Activated CD8-positive, alpha-beta memory T cell treated with anti-CD3 and anti-CD28 coated beads for 24 hours (primary cell): ENCODE results near the gene GFER.
A peak's percentile ranks its signal among the peaks of the same experiment; 100 is the strongest.

Experiments used
- DNase-seq: peaks from one replicate; pipeline ENCODE4 v3.0.0-alpha.2; 2020

GFER gene

DNA sequence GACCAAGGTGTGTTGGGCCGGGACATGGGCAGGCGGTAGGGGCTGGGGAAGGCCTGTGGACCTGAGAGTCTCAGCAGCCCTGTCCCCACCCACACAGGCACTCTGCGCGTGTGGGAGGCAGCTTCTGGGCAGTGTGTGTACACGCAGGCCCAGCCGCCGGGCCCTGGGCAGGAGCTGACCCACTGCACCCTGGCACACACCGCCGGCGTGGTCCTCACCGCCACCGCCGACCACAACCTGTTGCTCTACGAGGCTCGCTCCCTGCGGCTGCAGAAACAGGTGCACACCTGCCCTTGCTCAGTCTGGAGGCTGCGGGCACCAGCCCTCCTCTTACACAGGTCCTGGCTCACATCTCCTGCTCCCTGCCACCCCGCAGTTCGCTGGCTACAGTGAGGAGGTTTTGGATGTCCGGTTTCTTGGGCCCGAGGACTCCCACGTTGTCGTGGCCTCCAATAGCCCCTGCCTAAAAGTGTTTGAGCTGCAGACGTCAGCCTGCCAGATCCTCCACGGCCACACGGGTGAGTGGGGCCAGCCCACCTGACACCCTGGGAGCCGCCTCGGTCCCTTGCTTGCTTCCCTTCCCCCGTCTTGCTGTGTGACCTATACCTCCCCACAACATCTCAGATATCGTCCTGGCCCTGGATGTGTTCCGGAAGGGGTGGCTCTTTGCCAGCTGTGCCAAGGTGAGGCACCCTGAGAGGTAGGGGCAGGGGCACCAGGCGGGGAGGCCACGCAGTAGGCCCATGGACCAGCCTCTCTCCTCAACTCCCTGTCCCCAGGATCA lies 8.4 kb upstream of the GFER start:
- DNase-seq: no peak

- DNase-seq: no peak
Observed at GRCh38 chr16:1976216-1976520, 7.8 kb upstream of the GFER start.

GRCh38 chr16:1976951-1977874 lies 6.8 kb upstream of the GFER start:
- DNase-seq: no peak

DNA sequence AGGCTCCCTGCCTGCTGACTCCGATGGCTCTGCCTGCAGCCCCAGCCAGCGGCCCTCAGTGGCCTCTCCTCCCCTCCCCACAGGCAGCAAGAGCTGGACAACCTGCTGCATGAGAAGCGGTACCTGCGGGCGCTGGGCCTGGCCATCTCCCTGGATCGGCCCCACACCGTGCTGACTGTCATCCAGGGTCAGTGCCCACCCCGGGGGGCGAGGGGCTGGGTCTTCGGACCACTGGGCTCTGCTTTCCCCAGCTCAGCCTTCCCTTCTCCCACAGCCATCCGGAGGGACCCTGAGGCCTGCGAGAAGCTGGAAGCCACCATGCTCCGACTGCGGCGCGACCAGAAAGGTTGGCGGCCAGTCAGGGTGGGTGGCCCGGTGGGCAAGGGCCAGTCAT lies 6.1 kb upstream of the GFER start:
- DNase-seq: no peak

GRCh38 chr16:1978476-1979120 lies 5.4 kb upstream of the GFER start:
- DNase-seq: no peak

DNA sequence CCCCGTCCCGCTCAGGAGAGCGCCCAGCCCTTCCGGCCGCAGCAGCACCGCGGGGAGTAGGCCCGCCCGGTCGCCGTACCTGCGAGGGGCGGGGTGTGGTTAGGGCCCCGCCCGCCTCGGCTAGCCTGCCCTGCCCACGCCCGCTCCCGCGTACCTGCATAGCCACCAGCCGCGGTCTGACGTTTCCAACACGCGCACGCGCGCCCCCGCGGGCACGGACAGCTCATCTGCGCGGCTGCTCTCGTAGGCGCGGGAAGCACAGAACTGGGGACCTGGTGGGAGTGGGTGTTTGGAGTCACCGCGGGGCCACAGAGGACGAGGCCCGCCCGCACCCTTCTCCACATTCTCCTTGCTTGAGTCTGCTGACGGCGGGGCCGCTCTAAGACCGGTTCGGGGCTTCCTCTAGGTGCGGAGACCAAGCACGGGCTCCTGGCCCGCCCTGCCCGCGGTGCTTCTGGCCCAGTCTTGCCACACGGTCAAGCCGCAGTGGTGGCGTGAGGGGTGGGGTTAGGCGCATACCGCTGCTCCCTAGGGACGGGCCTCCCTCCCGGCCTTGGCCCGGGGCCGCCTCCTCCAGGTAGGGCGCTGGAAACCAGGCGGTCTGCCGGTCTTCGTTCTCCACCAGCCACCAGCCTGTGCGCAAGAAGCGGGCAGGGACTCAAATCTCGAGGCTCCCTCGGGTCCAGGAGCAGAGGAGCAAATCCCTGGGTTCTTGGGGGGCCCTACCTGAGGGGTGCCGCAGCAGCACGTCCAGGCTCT lies 4.5 kb upstream of the GFER start:
- peak; percentile 74 for DNase-seq

DNA sequence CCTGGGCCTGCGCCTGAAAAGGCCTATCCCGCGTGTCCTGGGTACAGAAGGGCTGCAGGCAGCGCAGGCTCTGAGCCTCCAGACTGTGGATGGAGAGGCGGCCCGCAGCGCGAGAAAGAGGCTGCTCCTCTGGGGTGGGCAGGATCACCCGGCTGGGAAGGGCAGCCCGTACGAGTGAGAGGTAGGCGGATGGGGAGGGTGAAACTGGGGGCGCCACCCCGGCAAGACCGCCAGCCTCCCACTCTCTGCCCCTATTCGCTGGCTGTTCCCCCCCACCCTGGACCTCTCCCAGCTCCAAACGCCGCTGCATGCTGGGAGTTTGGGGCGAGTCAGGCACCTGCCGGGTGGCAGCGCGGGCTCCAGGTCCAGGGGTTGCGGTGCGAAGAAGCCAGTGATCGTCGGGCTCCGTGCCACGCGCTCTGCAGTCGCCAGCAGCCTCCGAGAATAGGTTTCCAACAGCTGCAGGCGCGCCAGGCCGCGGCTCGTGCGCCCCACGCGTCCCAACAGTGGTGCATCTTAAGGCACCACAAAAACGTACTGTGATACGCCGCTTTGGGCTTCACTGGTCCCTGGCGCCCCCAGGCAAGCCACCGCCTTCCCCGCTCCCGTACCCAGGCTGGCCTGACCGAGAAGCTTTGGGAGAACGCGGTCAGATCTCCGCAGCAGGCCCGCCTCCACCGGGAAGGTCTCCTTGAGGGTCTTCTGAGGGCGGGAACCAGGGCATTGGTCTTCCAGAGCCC lies 3.8 kb upstream of the GFER start:
- DNase-seq: no peak

- DNase-seq: no peak
Observed at GRCh38 chr16:1980770-1981087, 3.3 kb upstream of the GFER start.

DNA sequence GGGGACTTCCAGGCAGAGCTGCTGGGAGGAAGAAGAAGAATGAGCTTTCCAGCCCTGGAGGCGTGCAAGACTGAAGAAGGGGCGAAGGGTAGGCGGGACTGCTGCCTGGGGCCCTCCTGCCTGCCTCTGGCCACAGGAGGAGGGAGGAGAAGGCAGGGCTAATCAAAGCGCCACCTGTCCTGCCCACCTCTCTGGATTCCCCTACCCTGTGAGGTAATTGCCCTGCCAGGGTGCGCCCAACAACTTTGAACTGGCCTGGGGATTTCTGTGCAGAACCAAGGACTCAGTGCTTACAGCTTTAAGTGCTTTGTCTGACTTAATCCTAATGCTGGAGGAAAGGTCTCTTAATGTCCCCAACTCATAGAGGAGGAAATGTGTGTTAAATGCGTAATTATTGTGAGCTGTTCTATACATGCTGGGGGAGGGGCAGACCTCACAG lies 2.6 kb upstream of the GFER start, which contains the start of gene NOXO1:
NOXO1 (minus strand) TSS at position 72 of the 439 bp plus-strand sequence. CDS start 290 bp downstream, outside the sequence.
- DNase-seq: no peak

GRCh38 chr16:1982013-1982433 lies 2.0 kb upstream of the GFER start:
- no peak for DNase-seq

- no peak for DNase-seq
Observed at GRCh38 chr16:1982991-1983543, 926 bp upstream of the GFER start.

DNA sequence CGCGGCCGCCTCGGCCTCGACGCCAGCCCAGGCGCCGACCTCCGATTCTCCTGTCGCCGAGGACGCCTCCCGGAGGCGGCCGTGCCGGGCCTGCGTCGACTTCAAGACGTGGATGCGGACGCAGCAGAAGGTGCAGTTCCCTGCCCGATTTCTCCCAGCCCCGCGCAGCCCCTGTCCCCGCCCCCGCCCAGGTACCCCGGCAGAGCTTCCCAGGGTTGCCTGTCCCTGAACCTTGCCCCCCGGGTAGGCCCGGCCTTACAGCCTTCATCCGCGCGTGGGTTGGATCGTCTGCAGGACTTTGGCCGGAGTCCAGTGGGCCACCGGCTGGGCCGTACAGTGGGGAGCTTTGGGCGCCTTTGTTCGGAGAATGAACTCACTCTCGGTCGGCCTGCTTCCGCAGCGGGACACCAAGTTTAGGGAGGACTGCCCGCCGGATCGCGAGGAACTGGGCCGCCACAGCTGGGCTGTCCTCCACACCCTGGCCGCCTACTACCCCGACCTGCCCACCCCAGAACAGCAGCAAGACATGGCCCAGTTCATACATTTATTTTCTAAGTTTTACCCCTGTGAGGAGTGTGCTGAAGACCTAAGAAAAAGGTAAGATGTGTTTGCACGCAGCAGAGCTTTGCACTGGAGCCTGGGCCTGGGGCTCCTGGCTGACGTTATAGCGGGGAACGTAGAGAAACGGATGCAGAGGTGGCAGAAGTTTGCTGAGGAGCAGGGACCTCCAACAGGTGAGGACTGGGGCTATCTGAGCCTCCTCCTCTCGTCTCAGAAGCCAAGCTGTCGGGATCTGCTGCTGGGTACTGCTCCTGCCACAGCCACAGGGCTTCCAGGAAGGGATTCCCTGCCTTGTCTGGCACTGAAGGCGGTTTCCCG lies 593 bp downstream of the GFER start:
- DNase-seq: peak; percentile 76

- DNase-seq: no peak
Observed at GRCh38 chr16:1985466-1986150, 1.6 kb downstream of the GFER start.

DNA sequence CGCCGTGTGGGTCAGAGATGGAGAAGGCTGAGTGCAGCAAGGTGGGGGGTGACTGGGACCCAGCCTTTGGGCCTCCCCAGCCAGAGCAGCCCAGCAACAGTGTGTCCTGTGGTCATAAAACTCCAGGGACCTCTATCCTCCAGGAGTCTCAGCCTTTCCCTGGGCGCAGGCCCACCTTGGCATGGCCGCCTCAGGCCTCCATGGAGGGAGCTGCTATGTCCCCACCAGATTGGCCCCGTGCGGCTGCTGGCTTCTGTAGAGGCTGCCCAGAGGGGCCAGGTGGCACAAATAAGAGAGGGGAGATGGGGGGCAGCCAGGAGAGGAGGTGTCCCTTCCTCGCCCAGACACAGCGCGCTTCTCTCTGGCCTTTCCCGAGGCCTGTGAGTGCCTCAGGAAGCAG lies 3.2 kb downstream of the GFER start:
- DNase-seq: no peak

GRCh38 chr16:1989209-1990100 lies 5.5 kb downstream of the GFER start, which contains the start of gene SYNGR3:
SYNGR3 (plus strand) TSS chr16:1989970; CDS start chr16:1990103, 133 bp downstream.
- DNase-seq: no peak

DNA sequence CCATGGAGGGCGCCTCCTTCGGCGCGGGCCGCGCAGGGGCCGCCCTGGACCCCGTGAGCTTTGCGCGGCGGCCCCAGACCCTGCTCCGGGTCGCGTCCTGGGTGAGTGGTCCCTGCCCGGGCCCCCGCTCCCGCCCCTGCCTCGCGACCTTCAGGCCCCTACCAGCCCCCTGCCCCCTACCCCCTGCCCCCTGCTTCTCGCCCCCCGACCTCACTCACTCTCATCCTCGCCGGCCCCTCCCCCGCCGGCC lies 6.0 kb downstream of the GFER start:
- DNase-seq: no peak

DNA sequence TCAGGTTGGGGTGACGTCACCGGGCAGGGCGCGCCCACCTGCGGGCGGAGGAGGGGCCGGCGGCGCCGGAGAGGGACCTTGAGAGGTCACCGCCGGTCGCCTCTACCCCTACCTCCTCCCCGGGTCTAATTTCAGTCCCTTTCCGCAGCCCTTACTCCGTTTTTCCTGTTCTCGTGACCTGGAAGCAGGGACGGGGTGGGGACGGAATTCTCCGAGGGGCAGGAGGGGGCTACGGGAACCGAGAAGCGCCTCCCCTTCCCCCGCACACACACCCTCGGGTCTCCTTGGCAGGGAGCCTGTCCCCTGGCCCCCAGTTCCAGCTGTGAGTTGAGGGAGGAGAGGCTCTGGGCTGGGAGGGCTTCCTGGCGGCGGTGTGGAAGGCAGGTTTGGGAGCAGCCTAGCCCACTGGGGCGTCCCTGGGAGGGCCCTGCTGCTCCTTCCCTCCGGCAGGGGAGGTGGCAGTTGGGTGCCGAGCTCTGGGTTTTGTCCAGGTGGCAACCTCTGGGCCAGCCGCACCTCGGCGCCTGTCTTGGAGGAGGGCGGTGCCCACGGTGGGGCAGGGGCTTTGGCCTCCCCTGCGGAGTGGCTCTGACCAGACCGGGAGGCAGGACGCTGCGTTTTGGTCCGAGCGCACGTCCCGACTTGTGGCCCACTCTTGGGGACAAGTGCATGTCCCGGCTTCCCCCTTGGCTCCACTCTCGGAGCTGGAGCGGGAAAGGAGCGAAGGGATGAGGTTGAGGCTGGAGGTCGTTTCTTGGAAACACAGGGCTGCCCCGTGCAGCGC lies 6.5 kb downstream of the GFER start:
- no peak for DNase-seq

GRCh38 chr16:1991135-1991551 lies 7.2 kb downstream of the GFER start:
- DNase-seq: peak; percentile 82

DNA sequence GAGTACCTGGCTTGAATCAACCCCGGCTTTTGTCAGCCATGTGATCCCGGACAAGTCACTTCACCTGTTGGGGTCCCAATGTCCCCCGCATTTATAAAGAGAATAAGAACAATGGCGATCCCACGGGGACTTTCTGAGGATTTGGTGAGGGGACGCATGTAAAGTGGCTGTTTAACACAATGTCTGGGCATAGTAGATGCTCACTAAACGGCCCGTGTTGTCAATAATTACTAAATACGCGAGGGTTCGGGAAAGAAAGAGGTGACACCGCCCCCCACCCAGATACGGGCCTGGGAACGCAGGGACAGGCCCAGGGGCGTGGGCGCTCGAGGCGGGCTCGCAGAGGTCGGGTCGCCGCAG lies 7.6 kb downstream of the GFER start:
- DNase-seq: no peak
